Astrocyte (in vitro differentiated cells and primary cell): ENCODE measurements around the gene CTSZ. TPM values are rescaled to one million over a fixed set of nuclear protein-coding genes. Genes with fewer than 3 reads are reported as not detected.

Source experiments
- DNase-seq: peaks from one replicate; pipeline ENCODE4 v3.0.0-alpha.2; 2010; ENCODE audit warnings: low read depth
- FAIRE-seq: peaks from 2 replicates; lab custom pipeline; 2011; peaks lifted over from hg19 to GRCh38; lab: Jason Lieb, UNC
- H2AFZ ChIP-seq: 2 replicates; pipeline ENCODE4 v1.6.0; 2012; ENCODE audit warnings: low read depth, low read length, inconsistent platforms
- H3K27ac ChIP-seq: 2 replicates; pipeline ENCODE4 v1.5.1; 2011; ENCODE audit warnings: low read depth, low read length, inconsistent platforms
- H3K27me3 ChIP-seq: 2 replicates; pipeline ENCODE4 v1.6.0; 2011; ENCODE audit warnings: low read length, inconsistent platforms; ENCODE audit not compliant: insufficient read depth
- H3K36me3 ChIP-seq: 2 replicates; pipeline ENCODE4 v1.5.1; 2011; ENCODE audit warnings: low read length, inconsistent platforms; ENCODE audit not compliant: insufficient read depth
- H3K4me1 ChIP-seq: 2 replicates; pipeline ENCODE4 v1.5.1; 2011; ENCODE audit warnings: low read length, inconsistent platforms; ENCODE audit not compliant: insufficient read depth
- H3K4me2 ChIP-seq: 2 replicates; pipeline ENCODE4 v1.6.0; 2012; ENCODE audit warnings: low read length, inconsistent platforms
- H3K4me3 ChIP-seq: 2 replicates; pipeline ENCODE4 v1.5.1; 2011; ENCODE audit warnings: low read depth, mild to moderate bottlenecking, low read length, inconsistent platforms; ENCODE audit not compliant: insufficient read depth
- H3K79me2 ChIP-seq: 2 replicates; pipeline ENCODE4 v1.6.0; 2012; ENCODE audit warnings: mild to moderate bottlenecking, low read length, inconsistent platforms; ENCODE audit not compliant: insufficient read depth
- H3K9ac ChIP-seq: 2 replicates; pipeline ENCODE4 v1.6.0; 2012; ENCODE audit warnings: mild to moderate bottlenecking, low read length, inconsistent platforms
- H3K9me3 ChIP-seq: 2 replicates; pipeline ENCODE4 v1.5.1; 2012; ENCODE audit warnings: low read depth, mild to moderate bottlenecking, low read length, inconsistent platforms; ENCODE audit not compliant: insufficient read depth
- H4K20me1 ChIP-seq: 2 replicates; pipeline ENCODE4 v1.6.0; 2012; ENCODE audit warnings: low read length, inconsistent platforms; ENCODE audit not compliant: insufficient read depth
- H3K27ac Mint-ChIP-seq: one replicate; pipeline ENCODE4 v1.8.0; 2021; ENCODE audit warnings: mild to moderate bottlenecking, mixed read lengths; ENCODE audit not compliant: unreplicated experiment
- H3K27me3 Mint-ChIP-seq: one replicate; pipeline ENCODE4 v1.8.0; 2021; ENCODE audit warnings: low read depth, mixed read lengths; ENCODE audit not compliant: unreplicated experiment
- H3K36me3 Mint-ChIP-seq: one replicate; pipeline ENCODE4 v1.8.0; 2021; ENCODE audit warnings: low read depth, mixed read lengths; ENCODE audit not compliant: unreplicated experiment
- H3K4me1 Mint-ChIP-seq: one replicate; pipeline ENCODE4 v1.8.0; 2021; ENCODE audit warnings: low read depth, mixed read lengths; ENCODE audit not compliant: unreplicated experiment
- H3K4me3 Mint-ChIP-seq: one replicate; pipeline ENCODE4 v1.8.0; 2021; ENCODE audit warnings: mild to moderate bottlenecking, moderate library complexity, mixed read lengths; ENCODE audit not compliant: unreplicated experiment
- H3K9me3 Mint-ChIP-seq: one replicate; pipeline ENCODE4 v1.8.0; 2021; ENCODE audit warnings: mild to moderate bottlenecking, mixed read lengths; ENCODE audit not compliant: unreplicated experiment
- CTCF ChIP-seq: IDR thresholded peaks from 2 replicates; pipeline ENCODE4 v1.5.1; 2011; ENCODE audit warnings: low read depth, mild to moderate bottlenecking, inconsistent platforms, low read length, moderate library complexity; ENCODE audit not compliant: insufficient read depth
- EZH2 ChIP-seq: IDR thresholded peaks from 2 replicates; pipeline ENCODE4 v1.6.1; 2012; ENCODE audit warnings: mild to moderate bottlenecking, low read length, inconsistent platforms; ENCODE audit not compliant: insufficient read depth
- total RNA-seq: library from RNA; stranded (reverse); gene quantifications from 2 replicates; pipeline ENCODE4 v1.2.1, GENCODE V29; 2021

The CTSZ gene
- total RNA-seq, 1 donor from 2014 or later, result 112 TPM

- Histone ChIP-seq H3K9me3 (no peaks in the 10 kb centered on the region), H3K36me3 (no peaks in the 10 kb centered on the region), H3K4me2 (peak overlapping the region; percentile 93), H3K27me3 (no peaks in the 10 kb centered on the region), H3K4me1 (peaks cover 40% of the 10 kb centered on the region), H3K4me3 (no peak overlapping the region), H4K20me1 (peaks cover 24% of the 10 kb centered on the region), H3K27ac (no peak overlapping the region), H3K79me2 (peaks cover 28% of the 10 kb centered on the region), H3K9ac (peak overlapping the region; percentile 83), H2AFZ (peak overlapping the region; percentile 69)
- Mint-ChIP-seq H3K27ac (peak overlapping the region; percentile 34), H3K4me3 (no peak overlapping the region), H3K27me3 (no peaks in the 10 kb centered on the region), H3K4me1 (peaks cover 28% of the 10 kb centered on the region), H3K9me3 (no peaks in the 10 kb centered on the region), H3K36me3 (peaks cover 8% of the 10 kb centered on the region)
- no peak for DNase-seq
- TF ChIP-seq CTCF (no peak), EZH2 (no peak)
- FAIRE-seq, result no peak
Measured at GRCh38 chr20:59007665-59008511, 834 bp upstream of the CTSZ start.

- H3K27me3 Mint-ChIP-seq, result no peaks in the 10 kb centered on the region
- TF ChIP-seq EZH2 (no peak), CTCF (no peak)
- H3K9me3 Mint-ChIP-seq, result no peaks in the 10 kb centered on the region
- no peaks in the 10 kb centered on the region for H3K36me3 ChIP-seq
- peaks cover 24% of the 10 kb centered on the region for H4K20me1 ChIP-seq
- DNase-seq (no peak), FAIRE-seq (no peak)
- peaks cover 15% of the 10 kb centered on the region for H3K36me3 Mint-ChIP-seq
- H3K4me2 ChIP-seq, result peak overlapping the region; percentile 93
- no peaks in the 10 kb centered on the region for H3K9me3 ChIP-seq
- peak overlapping the region; percentile 84 for H2AFZ ChIP-seq
- H3K27me3 ChIP-seq, result no peaks in the 10 kb centered on the region
- H3K4me3 ChIP-seq, result peak overlapping the region; percentile 60
- peaks cover 25% of the 10 kb centered on the region for H3K4me1 Mint-ChIP-seq
- peak overlapping the region; percentile 82 for H3K4me3 Mint-ChIP-seq
- no peak overlapping the region for H3K27ac Mint-ChIP-seq
- peaks cover 28% of the 10 kb centered on the region for H3K79me2 ChIP-seq
- peak overlapping the region; percentile 56 for H3K27ac ChIP-seq
- H3K9ac ChIP-seq, result peak overlapping the region; percentile 83
- peaks cover 34% of the 10 kb centered on the region for H3K4me1 ChIP-seq
Measured at GRCh38 chr20:59006167-59006863, 739 bp downstream of the CTSZ start.
